ENCODE measurements around the gene F2RL2.

The F2RL2 gene

GRCh38 chr5:76591366-76591765 is 31.8 kb downstream of the F2RL2 start:
- no peak for TF ChIP-seq SP1 (IDR thresholded peaks at IDR 0.05)
- no peak for TF ChIP-seq ARNT (IDR thresholded peaks at IDR 0.05)
- no peak for TF ChIP-seq BHLHE40 (IDR thresholded peaks at IDR 0.05; ENCODE audit: borderline replicate concordance)
- no peak for TF ChIP-seq PKNOX1 (IDR thresholded peaks at IDR 0.05)
- no peak for TF ChIP-seq FOXA1 (IDR thresholded peaks at IDR 0.05)
- DNase-seq (ENCODE audit: extremely low spot score), result no peak
- ChIA-PET CTCF (interaction anchor here (0.9 kb wide), 1 partner anchor 8 kb away, joined by 3 read pairs; no protein-coding TSS in a partner anchor), POLR2A (no interaction called here)

GRCh38 chr5:76590027-76590426 is 33.2 kb downstream of the F2RL2 start:
- POLR2A ChIA-PET, result no interaction called here
- TF ChIP-seq ELF4 (IDR thresholded peaks at IDR 0.05), result no peak
- TF ChIP-seq PKNOX1 (IDR thresholded peaks at IDR 0.05), result no peak
- no peak for TF ChIP-seq L3MBTL2 (conservative IDR thresholded peaks at IDR 0.05)
- TF ChIP-seq FOXK2 (IDR thresholded peaks at IDR 0.05), result no peak
- TF ChIP-seq ARNT (IDR thresholded peaks at IDR 0.05), result no peak
- no peak for TF ChIP-seq FOXA1 (IDR thresholded peaks at IDR 0.05)
- TF ChIP-seq ZNF384 (IDR thresholded peaks at IDR 0.05), result no peak
- no peak for TF ChIP-seq LEF1 (IDR thresholded peaks at IDR 0.05; ENCODE audit: borderline replicate concordance)
- TF ChIP-seq SP1 (IDR thresholded peaks at IDR 0.05), result no peak
- TF ChIP-seq TARDBP (IDR thresholded peaks at IDR 0.05), result no peak
- no peak for TF ChIP-seq BHLHE40 (IDR thresholded peaks at IDR 0.05; ENCODE audit: borderline replicate concordance)
- CTCF ChIA-PET, result no interaction called here
- DNase-seq (ENCODE audit: extremely low spot score), result no peak

GRCh38 chr5:76586531-76586930 is 36.7 kb downstream of the F2RL2 start:
- ChIA-PET CTCF (interaction anchor here (0.9 kb wide), 1 partner anchor 188 kb away, joined by 3 read pairs; no protein-coding TSS in a partner anchor), POLR2A (no interaction called here)
- no peak for DNase-seq (ENCODE audit: extremely low spot score)
- TF ChIP-seq ARNT (IDR thresholded peaks at IDR 0.05) (no peak), ELF4 (IDR thresholded peaks at IDR 0.05) (no peak), LEF1 (IDR thresholded peaks at IDR 0.05; ENCODE audit: borderline replicate concordance) (no peak), SUZ12 (IDR thresholded peaks at IDR 0.05) (no peak), L3MBTL2 (conservative IDR thresholded peaks at IDR 0.05) (no peak), FOXM1 (IDR thresholded peaks at IDR 0.05; ENCODE audit: borderline replicate concordance) (no peak), HDGF (IDR thresholded peaks at IDR 0.05; ENCODE audit: borderline replicate concordance) (no peak), NFRKB (IDR thresholded peaks at IDR 0.05) (no peak), PKNOX1 (IDR thresholded peaks at IDR 0.05) (no peak), FOXK2 (IDR thresholded peaks at IDR 0.05) (no peak), FOXA1 (IDR thresholded peaks at IDR 0.05) (no peak), TARDBP (IDR thresholded peaks at IDR 0.05) (no peak)

GRCh38 chr5:76585783-76586217 is 37.4 kb downstream of the F2RL2 start:
- no peak for DNase-seq (ENCODE audit: extremely low spot score)
- ChIA-PET CTCF (no interaction called here), POLR2A (no interaction called here)
- TF ChIP-seq NFRKB (IDR thresholded peaks at IDR 0.05) (no peak), LEF1 (IDR thresholded peaks at IDR 0.05; ENCODE audit: borderline replicate concordance) (no peak), ELF4 (IDR thresholded peaks at IDR 0.05) (no peak), ARNT (IDR thresholded peaks at IDR 0.05) (peak; percentile 76), TARDBP (IDR thresholded peaks at IDR 0.05) (no peak), CTBP1 (IDR thresholded peaks at IDR 0.05; ENCODE audit: borderline replicate concordance) (no peak), FOXA1 (IDR thresholded peaks at IDR 0.05) (peak; percentile 29; the same call in 1 of the 2 replicates), PKNOX1 (IDR thresholded peaks at IDR 0.05) (peak; percentile 76)

- ChIA-PET POLR2A (interaction anchor here (1.2 kb wide), 1 partner anchor 180 kb away, joined by 3 read pairs; the partner anchor contains the start of gene IQGAP2), CTCF (interaction anchor here (0.7 to 2.0 kb wide), 7 partner anchors 8 to 839 kb away, joined by 3 to 8 read pairs (median 3); partner anchors contain the start of gene IQGAP2)
- DNase-seq (ENCODE audit: extremely low spot score), result no peak
- TF ChIP-seq BHLHE40 (IDR thresholded peaks at IDR 0.05; ENCODE audit: borderline replicate concordance), result no peak
- no peak for TF ChIP-seq ARNT (IDR thresholded peaks at IDR 0.05)
- TF ChIP-seq ELF4 (IDR thresholded peaks at IDR 0.05), result no peak
- no peak for TF ChIP-seq SP1 (IDR thresholded peaks at IDR 0.05)
- TF ChIP-seq CTBP1 (IDR thresholded peaks at IDR 0.05; ENCODE audit: borderline replicate concordance), result no peak
- no peak for TF ChIP-seq ZNF384 (IDR thresholded peaks at IDR 0.05)
- no peak for TF ChIP-seq FOXA1 (IDR thresholded peaks at IDR 0.05)
- TF ChIP-seq TARDBP (IDR thresholded peaks at IDR 0.05), result no peak
- no peak for TF ChIP-seq NFRKB (IDR thresholded peaks at IDR 0.05)
- TF ChIP-seq LEF1 (IDR thresholded peaks at IDR 0.05; ENCODE audit: borderline replicate concordance), result no peak
- TF ChIP-seq HDGF (IDR thresholded peaks at IDR 0.05; ENCODE audit: borderline replicate concordance), result no peak
- TF ChIP-seq PKNOX1 (IDR thresholded peaks at IDR 0.05), result no peak
Measured at GRCh38 chr5:76583163-76584047, 39.8 kb downstream of the F2RL2 start.
